Neural crest cell (in vitro differentiated cells): ENCODE results near the gene SPOCK2. TPM values are rescaled to one million over a fixed set of nuclear protein-coding genes. Genes with fewer than 3 reads are reported as not detected.
A peak's percentile ranks its signal among the peaks of the same experiment; 100 is the strongest.

Experiments
- DNase-seq: peaks from one replicate; pipeline ENCODE4 v3.0.0; 2021; ENCODE audit warnings: low read depth, mixed read lengths, low spot score
- H3K27ac Mint-ChIP-seq: one replicate; pipeline ENCODE4 v1.8.0; 2021; ENCODE audit warnings: mild to moderate bottlenecking, mixed read lengths; ENCODE audit not compliant: unreplicated experiment
- H3K27me3 Mint-ChIP-seq: 2 replicates; pipeline ENCODE4 v1.8.0; 2021; ENCODE audit warnings: low read depth, mild to moderate bottlenecking, mixed read lengths
- H3K36me3 Mint-ChIP-seq: 2 replicates; pipeline ENCODE4 v1.8.0; 2021; ENCODE audit warnings: low read depth, mild to moderate bottlenecking, mixed read lengths
- H3K4me1 Mint-ChIP-seq: 2 replicates; pipeline ENCODE4 v1.8.0; 2021; ENCODE audit warnings: mixed read lengths
- H3K4me3 Mint-ChIP-seq: one replicate; pipeline ENCODE4 v1.8.0; 2021; ENCODE audit warnings: mild to moderate bottlenecking, mixed read lengths
- H3K9me3 Mint-ChIP-seq: 2 replicates; pipeline ENCODE4 v1.8.0; 2021; ENCODE audit warnings: mixed read lengths
- CTCF ChIP-seq: fragments of 200-600 bp; sonication (generic); conservative IDR thresholded peaks from 2 replicates; pipeline ENCODE4 v1.5.0; 2021; ENCODE audit warnings: antibody characterized with exemption, mild to moderate bottlenecking
- total RNA-seq: library from RNA; stranded (reverse); gene quantifications from 2 replicates; pipeline ENCODE4 v1.2.1, GENCODE V29; 2021

Gene SPOCK2
- total RNA-seq, 1 donor from 2014 or later: 1.4 TPM

- TF ChIP-seq CTCF: no peak
- Mint-ChIP-seq H3K9me3 (peaks cover 7% of the 10 kb centered on the region), H3K4me3 (no peak overlapping the region), H3K27ac (no peak overlapping the region), H3K36me3 (no peaks in the 10 kb centered on the region), H3K4me1 (peaks cover 17% of the 10 kb centered on the region), H3K27me3 (no peaks in the 10 kb centered on the region)
- DNase-seq: no peak
These were observed 38.9 kb downstream of the SPOCK2 start for GRCh38 chr10:72049472-72049871.

DNA sequence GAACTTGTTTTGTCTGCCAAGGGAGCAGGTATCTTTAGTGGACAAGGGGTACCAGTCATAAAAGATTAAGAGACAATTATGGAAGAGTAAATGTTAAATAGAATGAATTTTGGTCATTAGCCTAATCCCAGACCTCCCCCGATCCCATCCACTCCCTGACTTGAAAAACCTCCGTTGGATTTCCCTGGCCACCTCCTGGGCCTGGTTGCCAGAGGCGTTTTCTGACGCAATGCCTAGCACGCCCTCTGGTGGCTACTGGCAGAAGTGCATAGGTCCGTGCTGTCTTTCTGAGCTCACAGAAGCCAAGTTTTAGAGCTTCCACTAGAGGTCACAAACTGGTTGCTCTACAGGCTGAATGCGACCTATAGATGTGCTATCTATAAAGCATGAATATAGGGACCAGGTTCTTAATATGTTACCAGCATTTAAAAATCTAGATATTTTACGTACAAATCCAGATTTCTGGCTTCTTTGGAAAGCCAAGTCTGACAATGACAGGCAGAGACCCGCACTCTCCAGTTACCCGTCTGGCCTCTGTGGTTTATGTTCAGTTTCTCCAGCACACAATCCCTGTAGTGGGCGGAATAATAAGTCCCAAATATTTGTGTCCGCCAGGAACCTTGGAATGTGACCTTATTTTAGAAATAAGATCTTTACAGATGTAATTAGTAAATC is 39.8 kb downstream of the SPOCK2 start:
- peak; percentile 100 for TF ChIP-seq CTCF
- H3K36me3 Mint-ChIP-seq: no peaks in the 10 kb centered on the region
- H3K27me3 Mint-ChIP-seq: no peaks in the 10 kb centered on the region
- no peak overlapping the region for H3K4me3 Mint-ChIP-seq
- H3K27ac Mint-ChIP-seq: no peak overlapping the region
- peaks cover 18% of the 10 kb centered on the region for H3K4me1 Mint-ChIP-seq
- DNase-seq: peak; percentile 95
- peaks cover 7% of the 10 kb centered on the region for H3K9me3 Mint-ChIP-seq

GRCh38 chr10:72045586-72045985 is 42.8 kb downstream of the SPOCK2 start:
- H3K4me1 Mint-ChIP-seq: peaks cover 25% of the 10 kb centered on the region
- H3K27me3 Mint-ChIP-seq: no peaks in the 10 kb centered on the region
- TF ChIP-seq CTCF: no peak
- H3K9me3 Mint-ChIP-seq: peaks cover 7% of the 10 kb centered on the region
- H3K4me3 Mint-ChIP-seq: no peak overlapping the region
- no peak for DNase-seq
- no peak overlapping the region for H3K27ac Mint-ChIP-seq
- H3K36me3 Mint-ChIP-seq: no peaks in the 10 kb centered on the region

DNA sequence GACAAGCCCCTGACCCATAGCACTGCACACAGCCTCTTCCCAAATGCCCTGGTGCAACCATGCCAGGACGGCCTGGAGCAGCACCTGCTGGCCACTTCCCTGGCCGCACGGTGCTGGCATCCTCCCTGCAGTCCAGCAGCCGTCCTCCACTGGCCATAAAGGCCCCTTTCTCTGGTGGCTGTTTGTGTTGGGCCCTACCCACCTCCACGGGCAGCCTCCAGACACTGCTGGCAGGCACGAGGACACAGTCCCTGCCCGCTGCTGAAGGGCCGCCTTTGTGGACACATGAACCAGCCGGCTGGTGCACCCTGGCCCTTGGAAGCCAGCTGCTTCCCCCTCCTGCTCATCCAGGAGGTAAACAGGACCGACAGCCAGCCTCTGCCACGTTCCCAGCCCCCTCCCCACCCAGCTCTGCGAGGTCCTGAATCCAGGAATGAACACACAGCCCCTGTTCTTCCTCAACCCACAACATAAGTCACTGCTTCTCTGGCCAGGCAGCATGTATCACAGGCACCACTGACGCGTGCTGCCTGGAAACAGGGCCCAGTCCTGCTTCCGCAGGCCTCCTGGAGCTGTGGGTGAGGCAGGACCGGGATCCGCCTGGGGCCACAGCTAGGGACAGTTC is 43.8 kb downstream of the SPOCK2 start:
- DNase-seq: no peak
- Mint-ChIP-seq H3K9me3 (peaks cover under 1% of the 10 kb centered on the region), H3K4me1 (peaks cover 23% of the 10 kb centered on the region), H3K36me3 (no peaks in the 10 kb centered on the region), H3K27ac (peak overlapping the region; percentile 65), H3K4me3 (no peak overlapping the region), H3K27me3 (no peaks in the 10 kb centered on the region)
- peak; percentile 31 for TF ChIP-seq CTCF

- no peaks in the 10 kb centered on the region for H3K9me3 Mint-ChIP-seq
- no peak overlapping the region for H3K4me3 Mint-ChIP-seq
- no peak for DNase-seq
- H3K36me3 Mint-ChIP-seq: no peaks in the 10 kb centered on the region
- peaks cover 28% of the 10 kb centered on the region for H3K4me1 Mint-ChIP-seq
- no peak overlapping the region for H3K27ac Mint-ChIP-seq
- TF ChIP-seq CTCF: no peak
- H3K27me3 Mint-ChIP-seq: no peaks in the 10 kb centered on the region
These were observed 45.1 kb downstream of the SPOCK2 start for GRCh38 chr10:72043016-72043834.
